GM12873 (cell line): ENCODE data around the gene WNK1.

Experiments used
- CTCF ChIP-seq: IDR thresholded peaks from 2 replicates; pipeline ENCODE4 v1.5.1; 2012; ENCODE audit warnings: low read depth, mild to moderate bottlenecking, moderate library complexity, low read length, control low read depth; ENCODE audit not compliant: insufficient read depth; ENCODE audit errors: missing control alignments

The WNK1 gene

GRCh38 chr12:777550-778047, 25.2 kb downstream of the WNK1 start:
- no peak for TF ChIP-seq CTCF

GRCh38 chr12:778615-779014, 26.2 kb downstream of the WNK1 start:
- TF ChIP-seq CTCF: no peak

DNA sequence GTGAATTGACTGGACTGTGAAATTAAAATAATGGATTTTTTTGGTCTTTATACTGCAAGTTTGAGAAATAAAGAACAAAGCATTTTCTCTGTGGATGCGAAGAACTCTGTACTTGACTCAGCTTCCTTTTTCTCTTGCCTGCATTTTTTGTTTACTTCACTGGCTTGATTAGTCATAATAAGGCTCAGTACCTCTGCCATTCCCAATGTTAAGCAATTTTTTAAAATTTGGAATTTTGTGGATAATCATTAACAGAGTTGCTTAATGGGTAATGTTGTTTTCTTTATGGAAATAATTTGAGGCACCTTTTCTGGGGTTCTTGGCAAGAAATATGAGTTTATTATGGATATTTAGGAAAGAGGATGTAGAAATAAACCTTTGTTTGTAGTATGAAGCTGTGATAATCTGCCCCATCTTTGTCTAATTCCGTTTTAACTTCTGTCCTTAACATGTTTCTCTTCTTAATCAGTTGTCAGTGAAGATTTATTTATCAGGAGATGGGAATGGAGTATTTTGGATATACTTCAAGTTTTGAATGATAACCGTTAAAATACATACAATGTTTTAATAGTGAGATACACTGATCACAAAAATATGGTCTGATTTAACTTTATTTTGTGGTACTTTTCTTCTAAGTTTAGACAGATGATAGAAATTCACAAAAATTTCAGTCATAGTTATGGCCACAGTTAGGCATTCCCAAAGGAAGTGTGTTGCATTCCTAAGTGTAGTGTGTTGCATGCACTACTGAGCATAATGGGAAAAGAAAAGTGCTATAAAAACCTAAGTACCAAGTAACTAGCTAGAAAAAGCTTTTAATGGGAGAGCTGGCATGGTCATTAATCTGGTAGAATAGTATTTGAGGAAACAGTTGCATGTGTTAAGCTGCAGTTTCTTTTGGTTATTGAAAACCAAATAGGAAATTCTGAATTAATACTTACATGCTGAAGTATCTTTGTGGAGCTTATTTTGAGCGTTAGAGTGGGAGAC, 27.7 kb downstream of the WNK1 start:
- no peak for TF ChIP-seq CTCF

- TF ChIP-seq CTCF: no peak
Observed at GRCh38 chr12:780750-781379, 28.5 kb downstream of the WNK1 start.

GRCh38 chr12:785706-786105, 33.3 kb downstream of the WNK1 start:
- no peak for TF ChIP-seq CTCF

- no peak for TF ChIP-seq CTCF
Observed at GRCh38 chr12:788288-788687, 35.9 kb downstream of the WNK1 start.
